Endodermal cell (in vitro differentiated cells): ENCODE measurements around the gene PIH1D2. TPM values are rescaled to one million over a fixed set of nuclear protein-coding genes. Genes with fewer than 3 reads are reported as not detected.

ENCODE experiments used
- DNase-seq: peaks from one replicate; pipeline ENCODE4 v3.0.0-alpha.2; 2017
- H3K27ac ChIP-seq: 2 replicates; pipeline ENCODE4 v1.5.1; 2013; ENCODE audit warnings: mild to moderate bottlenecking, low read depth, low read length, moderate library complexity
- H3K27me3 ChIP-seq: 2 replicates; pipeline ENCODE4 v1.6.1; 2013; ENCODE audit warnings: mild to moderate bottlenecking, low read length, moderate library complexity; ENCODE audit not compliant: insufficient read depth, control insufficient read depth, poor library complexity, severe bottlenecking
- H3K36me3 ChIP-seq: 2 replicates; pipeline ENCODE4 v1.7.0; 2013; ENCODE audit warnings: mild to moderate bottlenecking, low read length, moderate library complexity; ENCODE audit not compliant: control insufficient read depth, insufficient read depth
- H3K4me1 ChIP-seq: one replicate; pipeline ENCODE4 v1.7.0; 2013; ENCODE audit warnings: low read length; ENCODE audit not compliant: control insufficient read depth, insufficient read depth
- H3K4me3 ChIP-seq: 2 replicates; pipeline ENCODE4 v1.5.1; 2013; ENCODE audit warnings: mild to moderate bottlenecking, low read length, moderate library complexity
- H3K9ac ChIP-seq: 2 replicates; pipeline ENCODE4 v1.6.1; 2013; ENCODE audit warnings: mild to moderate bottlenecking, low read length, moderate library complexity; ENCODE audit not compliant: poor library complexity, severe bottlenecking; ENCODE audit errors: extremely low read depth
- H3K9me3 ChIP-seq: 2 replicates; pipeline ENCODE4 v1.6.1; 2013; ENCODE audit warnings: mild to moderate bottlenecking, low read length, moderate library complexity; ENCODE audit not compliant: control insufficient read depth
- H3K27ac Mint-ChIP-seq: 2 replicates; pipeline ENCODE4 v1.8.0; 2020; ENCODE audit warnings: mixed read lengths
- H3K27me3 Mint-ChIP-seq: 2 replicates; pipeline ENCODE4 v1.8.0; 2021; ENCODE audit warnings: mild to moderate bottlenecking, mixed read lengths; ENCODE audit not compliant: insufficient read depth
- H3K36me3 Mint-ChIP-seq: 2 replicates; pipeline ENCODE4 v1.8.0; 2020; ENCODE audit warnings: low read depth, mixed read lengths
- H3K4me1 Mint-ChIP-seq: 2 replicates; pipeline ENCODE4 v1.8.0; 2020; ENCODE audit warnings: mixed read lengths
- H3K4me3 Mint-ChIP-seq: 2 replicates; pipeline ENCODE4 v1.8.0; 2020; ENCODE audit warnings: mild to moderate bottlenecking, moderate library complexity, mixed read lengths
- H3K9me3 Mint-ChIP-seq: 2 replicates; pipeline ENCODE4 v1.8.0; 2020; ENCODE audit warnings: mild to moderate bottlenecking, mixed read lengths
- CTCF ChIP-seq: fragments of 200-600 bp; sonication (generic); conservative IDR thresholded peaks from 2 replicates; pipeline ENCODE4 v1.5.0; 2021; ENCODE audit warnings: antibody characterized with exemption, mild to moderate bottlenecking
- WGBS, 2 experiments: methylation state at CpG; one replicate each; pipeline versions ENCODE4 v1.1.5 to v1.1.7; 2013; ENCODE audit warnings: missing lambda C conversion rate in 2 of 2, mixed read lengths in 1 of 2; ENCODE audit not compliant: insufficient coverage in 1 of 2, insufficient read length in 1 of 2; 5-methylcytosine and 5-hydroxymethylcytosine counted together
- total RNA-seq, 2 donors: library from RNA; stranded (reverse); fragmentation: NEBNext Ultra II Directional in 1 of 2; extraction: Animal tissue kit (Norgen Biotek cat#: 25700) in 1 of 2; gene quantifications; 2 replicates in 1 of 2; 3 replicates in 1 of 2; pipeline ENCODE4 v1.2.1, GENCODE V29; 2021

Gene PIH1D2
- total RNA-seq, 2 donors from 2014 or later, result 1.5 to 1.9 TPM

- no peak for DNase-seq
- Mint-ChIP-seq H3K27me3 (no peaks in the 10 kb centered on the region), H3K4me3 (no peak overlapping the region), H3K36me3 (peaks cover 79% of the 10 kb centered on the region), H3K9me3 (peaks cover 7% of the 10 kb centered on the region), H3K4me1 (no peaks in the 10 kb centered on the region), H3K27ac (no peak overlapping the region)
- no peaks in the 10 kb centered on the region for H3K9me3 ChIP-seq
- peaks cover 84% of the 10 kb centered on the region for H3K36me3 ChIP-seq
- H3K4me3 ChIP-seq, result no peak overlapping the region
- 100% methylated on average over 1 of the region's 2 CpGs for WGBS, 2 experiments
- no peaks in the 10 kb centered on the region for H3K27me3 ChIP-seq
- no peak overlapping the region for H3K27ac ChIP-seq
- H3K9ac ChIP-seq, result no peak overlapping the region
- no peak for TF ChIP-seq CTCF
- H3K4me1 ChIP-seq, result no peaks in the 10 kb centered on the region
These were observed 30.9 kb downstream of the PIH1D2 start for GRCh38 chr11:112042961-112043304.

GRCh38 chr11:112042161-112042960 is 31.5 kb downstream of the PIH1D2 start:
- Histone ChIP-seq H3K27me3 (no peaks in the 10 kb centered on the region), H3K36me3 (peaks cover 88% of the 10 kb centered on the region), H3K4me3 (no peak overlapping the region), H3K4me1 (no peaks in the 10 kb centered on the region), H3K27ac (no peak overlapping the region), H3K9me3 (no peaks in the 10 kb centered on the region), H3K9ac (no peak overlapping the region)
- DNase-seq, result no peak
- H3K27ac Mint-ChIP-seq, result no peak overlapping the region
- H3K27me3 Mint-ChIP-seq, result no peaks in the 10 kb centered on the region
- 88 to 100% methylated on average over 2 to 6 of the region's 6 CpGs for WGBS, 2 experiments
- no peak for TF ChIP-seq CTCF
- H3K4me1 Mint-ChIP-seq, result no peaks in the 10 kb centered on the region
- H3K36me3 Mint-ChIP-seq, result peaks cover 79% of the 10 kb centered on the region
- H3K9me3 Mint-ChIP-seq, result peaks cover 7% of the 10 kb centered on the region
- H3K4me3 Mint-ChIP-seq, result no peak overlapping the region

- Mint-ChIP-seq H3K27ac (no peak overlapping the region), H3K27me3 (no peaks in the 10 kb centered on the region), H3K36me3 (peaks cover 62% of the 10 kb centered on the region), H3K4me1 (no peaks in the 10 kb centered on the region), H3K4me3 (no peak overlapping the region), H3K9me3 (no peaks in the 10 kb centered on the region)
- H3K36me3 ChIP-seq, result peaks cover 72% of the 10 kb centered on the region
- TF ChIP-seq CTCF, result no peak
- no peak for DNase-seq
- H3K27me3 ChIP-seq, result no peaks in the 10 kb centered on the region
- H3K9ac ChIP-seq, result no peak overlapping the region
- no peak overlapping the region for H3K4me3 ChIP-seq
- no peaks in the 10 kb centered on the region for H3K9me3 ChIP-seq
- no peaks in the 10 kb centered on the region for H3K4me1 ChIP-seq
- H3K27ac ChIP-seq, result no peak overlapping the region
These were observed 36.3 kb downstream of the PIH1D2 start for GRCh38 chr11:112037527-112037926.
